Transverse colon (tissue), 4 donors: ENCODE results near the gene NDST3. TPM values are rescaled to one million over a fixed set of nuclear protein-coding genes. Genes with fewer than 3 reads are reported as not detected.

ENCODE experiments used
- DNase-seq: peaks from one replicate; pipeline ENCODE4 v3.0.0-alpha.2; 2019
- H3K27ac ChIP-seq, 4 donors: fragments of 200-600 bp; sonication (generic); 2 replicates each; pipeline ENCODE4 v1.5.1; 2016 to 2018; ENCODE audit warnings: inconsistent platforms in 4 of 4
- H3K27me3 ChIP-seq: fragments of 200-600 bp; sonication (generic); 2 replicates; pipeline ENCODE4 v1.5.1; 2017; ENCODE audit warnings: inconsistent platforms
- H3K36me3 ChIP-seq, 4 donors: fragments of 200-600 bp; sonication (generic); 2 replicates each; pipeline ENCODE4 v1.5.1; 2017 to 2019; ENCODE audit warnings: inconsistent platforms in 4 of 4
- H3K4me1 ChIP-seq, 4 donors: fragments of 200-600 bp; sonication (generic); 2 replicates each; pipeline ENCODE4 v1.5.1; 2017 to 2020; ENCODE audit warnings: inconsistent platforms in 4 of 4
- H3K4me3 ChIP-seq, 4 donors: fragments of 200-600 bp; sonication (generic); 1 replicate in 1 of 4; 2 replicates in 3 of 4; pipeline versions ENCODE4 v1.5.1 to v1.6.1; 2017 to 2019; ENCODE audit warnings: inconsistent platforms in 4 of 4
- H3K9me3 ChIP-seq, 2 donors: fragments of 200-600 bp; sonication (generic); 2 replicates each; pipeline ENCODE4 v1.5.1; 2017 to 2019; ENCODE audit warnings: inconsistent platforms in 2 of 2
- CTCF ChIP-seq, 5 experiments: fragments of 200-600 bp in 3 of 5; fragments of 450-650 bp in 2 of 5; sonication (generic) in 3 of 5; IDR thresholded peaks; 1 replicate in 2 of 5; 2 replicates in 3 of 5; pipeline ENCODE4 v1.5.1; 2016 to 2017; ENCODE audit warnings: antibody characterized with exemption in 5 of 5, inconsistent platforms in 3 of 5, mild to moderate bottlenecking in 2 of 5, moderate library complexity in 1 of 5
- EP300 ChIP-seq: sonication (generic); formaldehyde crosslinking; IDR thresholded peaks from one replicate; pipeline ENCODE4 v1.6.1; 2017; ENCODE audit warnings: antibody characterized with exemption, low read depth
- POLR2A ChIP-seq: fragments of 450-650 bp; IDR thresholded peaks from one replicate; pipeline ENCODE4 v1.6.1; 2016; ENCODE audit warnings: antibody characterized with exemption, mild to moderate bottlenecking, moderate library complexity
- POLR2AphosphoS5 ChIP-seq, 3 donors: sonication (generic); formaldehyde crosslinking; IDR thresholded peaks; one replicate each; pipeline ENCODE4 v1.6.1; 2016; ENCODE audit warnings: antibody characterized with exemption in 3 of 3
- WGBS, 2 donors: methylation state at CpG; one replicate each; pipeline ENCODE4 v1.1.5; 2018; ENCODE audit warnings: low coverage in 1 of 2; 5-methylcytosine and 5-hydroxymethylcytosine counted together
- in situ Hi-C, 4 donors: fragments of 200-750 bp; cut with MboI; loops; one replicate each; pipeline versions ENCODE4 v1.15.0 to v1.15.1; 2017; ENCODE audit warnings: low sequenced_read_pairs in 3 of 4, low pct_ligation_motif_present in 1 of 4, low pct_unique_long_range_greater_than_20kb in 1 of 4
- intact Hi-C: fragments of 100-400 bp; cut with DNase I; formaldehyde crosslinking; loops from one replicate; pipeline ENCODE4 v1.15.1; 2023; ENCODE audit warnings: low total_unique reads
- total RNA-seq, 4 donors: library from RNA; depleted of rRNA; stranded (reverse); fragments of >200 nt; gene quantifications; one replicate each; pipeline ENCODE4 v1.1.0, GENCODE V29; 2016

Gene NDST3
- total RNA-seq, 4 donors from 2014 or later = 0.14 to 1.5 TPM; not detected in 2

- no peak for DNase-seq
- Histone ChIP-seq H3K4me3 (no peak overlapping the region), H3K36me3 (no peaks in the 10 kb centered on the region), H3K27me3 (no peaks in the 10 kb centered on the region), H3K4me1 (peaks cover 12 to 27% (median 25%) of the 10 kb centered on the region in 4 donors), H3K27ac (peak overlapping the region in 1 of 4 donors; percentile 35), H3K9me3 (no peaks in the 10 kb centered on the region)
- no peak for TF ChIP-seq EP300
- TF ChIP-seq POLR2AphosphoS5 (IDR thresholded peaks at IDR 0.05) = peak in 1 of 3 donors; percentile 6
- no peak for TF ChIP-seq CTCF (IDR thresholded peaks at IDR 0.05)
- WGBS, 2 donors = 52% methylated on average over 9 of the region's 9 CpGs; no CpG with 5 or more reads in 1 of the 2 donors
- in situ Hi-C loops (loop anchor here in 1 of 4 donors (10.0 kb wide), 1 partner anchor 63 kb away; no protein-coding TSS in a partner anchor), intact Hi-C loops (loop anchor here (5.0 kb wide), 1 partner anchor 70 kb away; the partner anchor contains the start of gene PRSS12)
Observed at GRCh38 chr4:118281611-118282442, 247.5 kb downstream of the NDST3 start.

- DNase-seq = no peak
- TF ChIP-seq EP300 (no peak), CTCF (IDR thresholded peaks at IDR 0.05) (no peak), POLR2AphosphoS5 (IDR thresholded peaks at IDR 0.05) (no peak), POLR2A (no peak)
- intact Hi-C loops = loop anchor here (5.0 kb wide), 1 partner anchor 70 kb away; the partner anchor contains the start of gene PRSS12
- H3K36me3 ChIP-seq = no peaks in the 10 kb centered on the region
- H3K4me3 ChIP-seq = no peak overlapping the region
- H3K9me3 ChIP-seq = no peaks in the 10 kb centered on the region
- H3K27ac ChIP-seq = no peak overlapping the region
- 38% methylated on average over 4 of the region's 4 CpGs; no CpG with 5 or more reads in 1 of the 2 donors for WGBS, 2 donors
- peaks cover 12 to 21% (median 19%) of the 10 kb centered on the region in 4 donors for H3K4me1 ChIP-seq
- in situ Hi-C loops = loop anchor here in 1 of 4 donors (10.0 kb wide), 1 partner anchor 62 kb away; no protein-coding TSS in a partner anchor
- no peaks in the 10 kb centered on the region for H3K27me3 ChIP-seq
Observed at GRCh38 chr4:118282692-118283091, 248.4 kb downstream of the NDST3 start.

GRCh38 chr4:118284169-118284568, 249.9 kb downstream of the NDST3 start:
- Histone ChIP-seq H3K9me3 (no peaks in the 10 kb centered on the region), H3K27me3 (no peaks in the 10 kb centered on the region), H3K4me1 (peaks cover 12 to 21% (median 14%) of the 10 kb centered on the region in 4 donors), H3K27ac (no peak overlapping the region), H3K36me3 (no peaks in the 10 kb centered on the region), H3K4me3 (no peak overlapping the region)
- 66 to 73% methylated on average over 3 of the region's 3 CpGs for WGBS, 2 donors
- no peak for DNase-seq
- in situ Hi-C loops = loop anchor here in 1 of 4 donors (10.0 kb wide), 1 partner anchor 61 kb away; no protein-coding TSS in a partner anchor
- intact Hi-C loops = loop anchor here (5.0 kb wide), 1 partner anchor 68 kb away; the partner anchor contains the start of gene PRSS12
- TF ChIP-seq CTCF (IDR thresholded peaks at IDR 0.05) (no peak), POLR2A (no peak), EP300 (no peak), POLR2AphosphoS5 (IDR thresholded peaks at IDR 0.05) (no peak)

GRCh38 chr4:118285931-118286330, 251.6 kb downstream of the NDST3 start:
- Histone ChIP-seq H3K27ac (no peak overlapping the region), H3K4me1 (peaks cover 0 to 6% (median 2%) of the 10 kb centered on the region in 4 donors), H3K9me3 (no peaks in the 10 kb centered on the region), H3K27me3 (no peaks in the 10 kb centered on the region), H3K36me3 (no peaks in the 10 kb centered on the region), H3K4me3 (no peak overlapping the region)
- no peak for TF ChIP-seq POLR2AphosphoS5 (IDR thresholded peaks at IDR 0.05)
- no peak for TF ChIP-seq EP300
- no peak for TF ChIP-seq CTCF (IDR thresholded peaks at IDR 0.05)
- TF ChIP-seq POLR2A = no peak
- no peak for DNase-seq
- intact Hi-C loops = no loop called here
- in situ Hi-C loops = loop anchor here in 1 of 4 donors (10.0 kb wide), 1 partner anchor 59 kb away; no protein-coding TSS in a partner anchor
- 95 to 100% methylated on average over 3 to 4 of the region's 4 CpGs for WGBS, 2 donors
